ENCODE measurements around the gene ETV5. TPM values are rescaled to one million over a fixed set of nuclear protein-coding genes. Genes with fewer than 3 reads are reported as not detected.
A peak's percentile ranks its signal among the peaks of the same experiment; 100 is the strongest.

ETV5 gene
- total RNA-seq, 3 donors from 2014 or later: 9.1 to 19.0 (median 16.1) TPM

DNA sequence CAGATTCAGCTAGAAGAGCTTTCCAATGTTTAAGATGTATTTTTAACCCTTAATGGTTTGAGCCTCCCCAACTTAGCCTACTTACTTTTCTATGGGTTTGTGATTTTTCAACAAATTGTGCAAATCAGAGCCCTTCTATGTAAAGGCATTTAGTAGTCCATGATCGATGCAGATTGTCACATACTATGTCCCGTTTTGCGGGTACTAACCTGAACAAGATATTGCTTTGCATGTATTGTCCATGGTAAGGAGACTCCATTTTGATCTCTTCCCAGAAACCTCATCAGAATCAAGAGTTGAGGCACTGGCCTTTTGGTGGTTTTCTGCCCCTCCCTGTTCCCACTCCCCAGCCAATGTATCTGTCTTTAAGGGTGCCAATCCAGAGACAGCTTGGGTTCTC, 60.8 kb downstream of the ETV5 start:
- no peaks in the 10 kb centered on the region for H3K9me3 ChIP-seq
- H3K36me3 ChIP-seq: no peaks in the 10 kb centered on the region
- no peak overlapping the region for H3K27ac ChIP-seq
- intact Hi-C loops (cut with DNase I; ENCODE audit: low total_unique reads): no loop called here
- H3K4me3 ChIP-seq: no peak overlapping the region
- TF ChIP-seq POLR2AphosphoS5 (IDR thresholded peaks at IDR 0.05) (no peak), POLR2A (IDR thresholded peaks at IDR 0.05) (no peak)
- TF ChIP-seq, protein P1, sequence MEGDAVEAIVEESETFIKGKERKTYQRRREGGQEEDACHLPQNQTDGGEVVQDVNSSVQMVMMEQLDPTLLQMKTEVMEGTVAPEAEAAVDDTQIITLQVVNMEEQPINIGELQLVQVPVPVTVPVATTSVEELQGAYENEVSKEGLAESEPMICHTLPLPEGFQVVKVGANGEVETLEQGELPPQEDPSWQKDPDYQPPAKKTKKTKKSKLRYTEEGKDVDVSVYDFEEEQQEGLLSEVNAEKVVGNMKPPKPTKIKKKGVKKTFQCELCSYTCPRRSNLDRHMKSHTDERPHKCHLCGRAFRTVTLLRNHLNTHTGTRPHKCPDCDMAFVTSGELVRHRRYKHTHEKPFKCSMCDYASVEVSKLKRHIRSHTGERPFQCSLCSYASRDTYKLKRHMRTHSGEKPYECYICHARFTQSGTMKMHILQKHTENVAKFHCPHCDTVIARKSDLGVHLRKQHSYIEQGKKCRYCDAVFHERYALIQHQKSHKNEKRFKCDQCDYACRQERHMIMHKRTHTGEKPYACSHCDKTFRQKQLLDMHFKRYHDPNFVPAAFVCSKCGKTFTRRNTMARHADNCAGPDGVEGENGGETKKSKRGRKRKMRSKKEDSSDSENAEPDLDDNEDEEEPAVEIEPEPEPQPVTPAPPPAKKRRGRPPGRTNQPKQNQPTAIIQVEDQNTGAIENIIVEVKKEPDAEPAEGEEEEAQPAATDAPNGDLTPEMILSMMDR (IDR thresholded peaks at IDR 0.05): no peak
- no peak for DNase-seq (ENCODE audit: low spot score in 2 of 2)
- no peaks in the 10 kb centered on the region for H3K4me1 ChIP-seq
- no peaks in the 10 kb centered on the region for H3K27me3 ChIP-seq

DNA sequence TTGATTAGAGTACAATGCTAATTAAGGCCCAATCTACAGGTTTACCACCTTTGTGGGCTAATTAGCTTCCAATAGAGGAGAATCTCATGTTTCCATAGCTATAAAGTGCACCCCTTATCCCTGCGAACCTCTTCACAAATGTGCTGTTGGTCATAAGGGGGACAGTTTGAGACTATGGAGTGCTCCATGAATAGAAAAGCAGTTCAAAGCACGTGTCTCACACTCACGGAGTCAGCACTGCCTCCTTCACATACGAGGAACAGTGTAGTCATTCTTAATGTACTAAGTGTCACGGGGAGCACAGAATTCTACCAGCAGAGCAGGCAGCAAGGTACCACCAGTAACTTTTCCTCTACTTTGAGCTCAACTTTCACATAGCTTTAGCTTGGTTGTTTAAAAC, 62.1 kb downstream of the ETV5 start:
- H3K4me3 ChIP-seq: no peak overlapping the region
- H3K27me3 ChIP-seq: no peaks in the 10 kb centered on the region
- TF ChIP-seq POLR2A (IDR thresholded peaks at IDR 0.05) (no peak), POLR2AphosphoS5 (IDR thresholded peaks at IDR 0.05) (no peak)
- TF ChIP-seq, protein P1 (IDR thresholded peaks at IDR 0.05): no peak
- H3K36me3 ChIP-seq: no peaks in the 10 kb centered on the region
- no peak for DNase-seq (ENCODE audit: low spot score in 2 of 2)
- H3K27ac ChIP-seq: no peak overlapping the region
- intact Hi-C loops (cut with DNase I; ENCODE audit: low total_unique reads): no loop called here
- H3K4me1 ChIP-seq: no peaks in the 10 kb centered on the region
- H3K9me3 ChIP-seq: no peaks in the 10 kb centered on the region

DNA sequence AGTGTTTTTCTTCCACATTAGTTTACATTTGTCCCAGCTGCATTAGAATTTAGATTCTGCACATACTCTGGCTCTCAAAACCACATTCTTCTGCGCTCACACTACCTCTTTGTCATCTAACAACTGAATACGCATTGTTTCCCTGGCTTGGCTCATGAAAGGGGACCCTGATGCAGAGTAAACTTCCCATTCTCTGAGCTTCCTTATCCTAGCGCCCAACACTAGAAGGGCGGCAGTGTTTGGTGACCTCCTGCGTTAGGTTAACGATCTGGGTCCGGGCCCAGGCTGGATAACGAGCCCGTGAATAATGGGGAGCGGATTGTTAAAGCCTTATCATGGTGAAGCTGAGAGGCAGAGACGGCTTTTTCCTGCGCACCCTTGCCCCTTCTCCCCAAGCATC, 63.9 kb downstream of the ETV5 start:
- Histone ChIP-seq H3K36me3 (no peaks in the 10 kb centered on the region), H3K4me3 (no peak overlapping the region), H3K27ac (peak overlapping the region in 1 of 2 donors; percentile 44), H3K27me3 (no peaks in the 10 kb centered on the region), H3K9me3 (no peaks in the 10 kb centered on the region), H3K4me1 (no peaks in the 10 kb centered on the region)
- no peak for DNase-seq (ENCODE audit: low spot score in 2 of 2)
- TF ChIP-seq POLR2A (IDR thresholded peaks at IDR 0.05) (no peak), POLR2AphosphoS5 (IDR thresholded peaks at IDR 0.05) (no peak)
- TF ChIP-seq, protein P1 (IDR thresholded peaks at IDR 0.05): no peak
- intact Hi-C loops (cut with DNase I; ENCODE audit: low total_unique reads): no loop called here

DNA sequence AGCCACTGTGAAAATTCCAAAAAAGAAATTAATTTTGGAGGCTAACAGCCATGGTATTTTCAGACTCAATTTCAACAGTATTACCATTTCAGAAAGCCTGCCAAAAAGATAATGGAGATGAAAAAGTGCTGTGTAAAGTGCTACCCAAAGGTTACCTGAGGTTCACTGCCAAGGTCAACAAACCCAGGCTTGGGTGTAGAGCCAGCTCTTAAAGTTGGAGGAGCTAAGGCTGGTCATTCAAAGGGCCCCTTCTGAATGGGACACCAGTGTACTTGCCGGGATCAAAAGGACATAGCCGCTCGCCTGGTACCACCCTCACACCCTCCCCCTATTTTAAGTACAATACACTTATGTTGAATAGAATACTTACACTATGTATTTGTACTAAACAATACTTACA, 64.5 kb downstream of the ETV5 start:
- intact Hi-C loops (cut with DNase I; ENCODE audit: low total_unique reads): no loop called here
- H3K9me3 ChIP-seq: no peaks in the 10 kb centered on the region

DNA sequence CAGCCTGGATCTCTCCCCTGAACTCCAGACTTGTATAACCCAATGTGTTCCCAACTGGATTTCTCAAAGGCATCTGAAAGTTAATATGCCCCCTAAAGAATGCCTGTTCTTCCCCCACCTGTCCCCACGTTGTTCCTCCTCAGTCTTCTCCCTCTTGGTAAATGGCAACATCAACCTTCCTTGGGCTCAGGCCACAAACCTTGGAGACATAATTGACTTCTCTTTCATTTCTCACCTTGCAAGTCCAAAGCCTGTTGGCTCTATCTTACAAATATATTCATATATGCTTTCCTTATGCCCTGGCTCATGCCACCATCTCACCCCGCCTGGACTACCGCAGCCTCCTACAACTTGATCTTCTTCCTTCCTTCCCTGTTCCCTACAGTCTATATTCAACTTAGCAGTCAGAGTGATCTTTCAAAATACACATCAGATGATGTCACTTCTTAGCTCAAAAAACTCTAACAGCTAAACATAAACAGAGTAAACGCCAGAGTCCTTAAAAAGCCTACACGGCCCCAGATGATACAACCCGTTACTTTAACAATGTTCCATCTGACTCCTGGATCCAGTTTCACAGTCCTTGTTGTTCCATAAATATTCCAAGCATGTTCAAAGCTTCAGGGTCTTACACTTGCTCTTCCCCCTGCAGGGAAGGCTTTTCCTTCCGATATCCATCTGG, 66.2 kb downstream of the ETV5 start:
- TF ChIP-seq POLR2A (IDR thresholded peaks at IDR 0.05): no peak
- TF ChIP-seq, protein P1 (IDR thresholded peaks at IDR 0.05): no peak
- no peak for TF ChIP-seq POLR2AphosphoS5 (IDR thresholded peaks at IDR 0.05)
- Histone ChIP-seq H3K36me3 (no peaks in the 10 kb centered on the region), H3K9me3 (peaks cover 5% of the 10 kb centered on the region in 2 donors), H3K4me1 (no peaks in the 10 kb centered on the region), H3K27me3 (no peaks in the 10 kb centered on the region), H3K27ac (no peak overlapping the region), H3K4me3 (no peak overlapping the region)
- no peak for DNase-seq (ENCODE audit: low spot score in 2 of 2)
- intact Hi-C loops (cut with DNase I; ENCODE audit: low total_unique reads): no loop called here

More for the DNA sequence above, 64.5 kb downstream of the ETV5 start:
- Histone ChIP-seq H3K4me1 (no peaks in the 10 kb centered on the region), H3K27ac (no peak overlapping the region), H3K4me3 (no peak overlapping the region), H3K36me3 (no peaks in the 10 kb centered on the region), H3K27me3 (no peaks in the 10 kb centered on the region)
- DNase-seq (ENCODE audit: low spot score in 2 of 2): no peak
- no peak for TF ChIP-seq POLR2A (IDR thresholded peaks at IDR 0.05)
- TF ChIP-seq, protein P1 (IDR thresholded peaks at IDR 0.05): no peak
- TF ChIP-seq POLR2AphosphoS5 (IDR thresholded peaks at IDR 0.05): no peak
